Stimulated activated CD8-positive, alpha-beta memory T cell treated with anti-CD3 and anti-CD28 coated beads, Interleukin-7, amount 100 ng/mL, for 4 hours (primary cell): ENCODE measurements around the gene MTX3.

Experiments used
- DNase-seq, 2 donors: peaks; one replicate each; pipeline ENCODE4 v3.0.0-alpha.2; 2020; ENCODE audit warnings: low read depth in 2 of 2

MTX3 gene

DNA sequence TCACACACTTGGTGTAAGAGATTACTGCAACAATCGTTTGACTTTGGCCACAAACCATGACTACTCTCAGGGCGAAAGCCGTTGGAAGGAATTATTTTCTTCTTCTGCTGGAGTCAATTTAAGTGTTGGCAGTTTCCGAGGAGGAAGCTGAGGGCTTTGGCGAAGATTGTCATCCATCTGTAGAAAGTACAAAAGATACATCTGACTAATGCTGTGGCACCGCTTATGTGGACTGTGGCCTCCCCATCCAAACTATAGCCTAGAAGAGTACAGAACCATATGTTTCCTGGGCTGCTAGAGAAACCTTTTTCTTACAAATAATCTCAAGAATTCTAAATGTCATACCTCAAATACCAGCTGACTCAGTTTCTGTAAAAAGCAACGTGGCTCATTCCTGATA, 7.4 kb downstream of the MTX3 start:
- no peak for DNase-seq

DNA sequence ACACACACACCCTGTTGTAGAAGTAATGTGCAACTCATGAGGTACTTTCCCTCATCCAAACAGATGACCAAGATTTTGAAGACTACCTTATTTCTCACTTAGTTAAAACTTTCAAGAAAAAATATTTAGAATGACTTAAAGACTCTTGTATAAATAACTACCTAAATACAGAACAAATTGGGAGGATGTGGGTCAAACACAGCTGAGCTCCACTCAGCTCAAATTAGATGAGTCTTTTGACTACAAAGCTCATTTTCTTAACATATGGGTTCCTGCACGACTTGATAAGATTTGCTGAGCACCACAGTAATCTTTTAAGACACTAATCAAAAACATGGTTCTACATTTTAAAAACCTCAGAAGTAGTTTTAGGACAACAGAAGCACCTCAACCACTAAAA, 8.9 kb downstream of the MTX3 start:
- DNase-seq, result no peak

DNA sequence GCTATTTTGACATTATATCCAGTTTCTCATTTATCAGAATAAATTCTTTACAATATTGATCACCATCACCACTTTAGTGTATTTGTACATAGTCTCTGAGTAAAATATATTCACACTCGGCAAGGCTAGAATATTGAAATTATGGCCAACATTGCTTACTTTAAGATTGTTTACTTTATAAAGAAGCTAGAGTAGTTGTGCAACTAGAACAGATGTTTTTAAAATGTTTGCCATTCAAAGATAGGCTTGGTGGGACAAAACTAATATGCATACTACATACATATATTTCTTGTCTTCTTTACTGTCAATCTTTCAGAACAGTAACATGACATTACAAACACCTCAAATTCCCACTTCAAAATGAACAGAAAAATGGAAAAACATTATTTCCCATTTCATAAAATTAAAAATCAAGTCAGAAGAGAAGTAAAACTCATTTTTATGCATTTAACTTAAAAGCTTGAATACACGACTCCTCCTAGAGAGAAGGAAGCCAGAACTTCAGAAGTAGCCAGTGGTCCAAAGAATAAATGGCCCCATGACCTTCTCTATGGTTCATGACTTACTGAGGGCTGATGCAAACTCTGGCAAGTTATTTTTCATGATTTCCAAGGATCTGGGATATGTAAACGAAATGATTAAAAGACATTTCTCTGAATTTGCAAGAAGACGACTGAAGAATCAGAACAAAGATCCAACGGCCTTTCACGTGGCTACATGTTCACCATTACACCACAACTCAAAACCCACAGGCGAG, 14.1 kb downstream of the MTX3 start:
- DNase-seq, result no peak

DNA sequence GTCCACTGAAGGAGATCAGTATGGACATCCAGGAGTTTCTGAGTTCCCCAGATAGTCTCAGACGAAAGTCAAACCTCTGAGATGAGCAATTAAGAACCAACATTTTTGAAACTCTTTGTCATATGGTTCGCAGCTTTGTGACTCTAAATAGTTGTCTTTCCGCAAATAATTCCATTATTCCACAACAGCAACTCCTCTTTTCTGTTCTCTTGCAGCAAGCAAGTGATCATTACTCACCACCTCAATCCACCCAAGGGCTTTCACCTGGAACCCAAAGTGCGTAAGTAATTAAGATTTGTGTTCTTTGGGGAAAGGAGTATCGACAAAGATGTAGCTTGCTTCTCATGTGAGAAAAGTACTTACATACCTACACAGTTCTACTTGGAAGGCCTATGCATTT, 15.6 kb downstream of the MTX3 start:
- no peak for DNase-seq

DNA sequence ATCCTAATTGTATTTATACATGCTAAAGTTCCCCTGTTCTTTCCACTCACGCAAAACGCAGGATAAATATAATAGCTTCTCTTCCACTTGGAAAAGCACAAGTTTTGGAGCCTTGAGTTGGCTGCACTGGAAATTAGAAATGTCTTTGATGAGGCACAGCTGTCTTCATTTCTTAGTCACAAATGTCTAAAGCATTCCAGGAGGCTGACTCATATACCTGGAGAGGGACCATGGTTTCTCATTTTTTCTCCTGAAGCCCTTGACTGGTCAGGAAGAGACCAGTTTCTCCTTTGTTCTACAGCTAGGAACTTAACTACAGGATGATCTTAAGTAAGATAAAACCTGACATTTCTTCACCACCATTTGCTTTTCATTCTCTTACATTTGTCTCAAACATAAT, 16.2 kb downstream of the MTX3 start:
- no peak for DNase-seq

DNA sequence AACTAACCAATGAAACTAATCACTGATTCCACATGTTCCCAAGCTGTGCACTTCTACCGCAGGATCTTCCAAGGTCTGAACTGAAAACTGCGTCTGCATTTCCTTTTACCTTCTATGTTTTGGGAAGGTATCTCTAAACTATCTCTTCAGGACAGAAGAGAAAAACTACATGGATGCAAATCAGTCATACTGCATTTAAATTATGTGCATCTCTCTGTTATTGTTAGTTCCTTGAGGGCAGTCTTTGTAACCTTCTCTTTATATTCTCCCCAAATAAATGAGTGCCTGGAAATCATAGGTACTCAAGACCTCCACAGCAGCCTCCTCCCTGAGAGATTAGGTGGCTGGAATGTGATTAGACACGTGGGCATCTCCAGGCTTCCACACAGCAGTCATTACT, 17.1 kb downstream of the MTX3 start:
- no peak for DNase-seq

DNA sequence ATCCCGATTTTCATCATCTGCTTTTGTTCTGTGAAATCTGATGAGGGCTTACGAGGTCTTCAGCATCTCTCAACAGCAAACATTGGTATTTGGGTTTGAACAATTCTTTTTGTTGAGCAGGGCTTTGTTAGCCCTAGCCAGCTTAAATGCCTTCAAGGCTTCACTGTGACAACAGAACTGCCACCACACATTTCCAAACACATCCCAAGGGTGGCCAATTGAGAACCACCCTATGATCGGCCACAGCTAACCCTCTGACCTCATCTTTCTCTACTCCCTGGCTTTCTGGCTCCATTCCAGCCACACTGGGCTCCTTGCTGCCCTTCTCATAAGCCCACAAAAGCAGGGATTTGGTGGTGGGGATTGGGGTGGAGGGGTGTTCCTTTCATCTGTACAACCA, 17.6 kb downstream of the MTX3 start:
- no peak for DNase-seq

DNA sequence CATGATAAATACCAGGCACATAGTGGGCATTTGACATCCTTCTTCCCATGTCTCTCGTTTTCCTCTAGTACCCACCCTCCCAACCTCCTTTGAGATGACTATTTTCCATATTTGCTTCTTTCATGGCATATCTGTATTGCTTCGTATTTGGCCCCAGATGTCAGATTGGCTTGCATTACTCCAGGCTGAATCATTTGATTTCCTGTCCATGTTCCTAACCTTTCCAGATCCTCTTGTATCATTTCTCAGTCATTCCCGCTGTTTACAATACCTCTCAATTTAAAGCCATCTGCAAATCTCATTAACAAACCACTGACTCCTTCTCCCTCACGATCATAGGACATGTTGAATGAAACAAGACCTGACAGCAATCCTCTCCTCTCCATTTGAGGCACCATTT, 19.9 kb downstream of the MTX3 start:
- no peak for DNase-seq

DNA sequence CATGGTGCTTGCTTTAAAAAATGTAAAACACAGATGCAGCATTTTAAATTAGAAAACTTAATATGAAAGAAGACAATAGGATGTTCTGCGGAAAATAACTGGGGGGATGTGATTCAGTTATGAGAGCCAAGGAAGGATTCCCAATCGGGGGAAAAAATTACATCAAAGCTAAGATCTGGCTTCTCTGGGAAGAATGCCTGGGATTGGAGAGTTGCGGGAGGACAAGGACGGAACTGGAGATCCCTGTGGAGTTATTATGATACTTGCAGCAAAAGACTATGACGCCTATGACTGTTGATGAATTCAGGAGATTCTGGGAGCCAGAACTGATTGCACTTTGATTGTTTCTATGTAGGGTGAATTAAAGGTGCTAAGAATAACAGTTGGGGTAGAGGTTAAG, 24.6 kb downstream of the MTX3 start:
- DNase-seq, result no peak

DNA sequence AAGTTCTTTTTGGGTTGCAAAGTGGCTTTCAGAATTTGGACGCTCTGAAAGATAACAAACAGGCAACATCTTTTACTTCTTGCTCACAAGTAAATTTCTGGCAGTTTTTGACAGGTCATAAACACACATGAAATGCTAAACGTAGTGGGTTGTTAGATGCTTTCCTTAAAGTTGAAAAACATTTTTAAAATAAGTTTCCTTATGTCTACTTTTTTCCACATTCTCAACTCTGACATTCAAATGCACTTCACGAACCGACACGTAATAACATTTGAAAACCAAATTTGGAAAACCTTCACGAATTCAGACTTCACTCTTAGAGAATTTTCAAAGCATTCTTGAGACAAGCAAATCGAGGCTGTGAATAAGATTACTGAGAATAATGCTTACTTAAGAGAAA, 26.9 kb downstream of the MTX3 start:
- DNase-seq, result no peak

DNA sequence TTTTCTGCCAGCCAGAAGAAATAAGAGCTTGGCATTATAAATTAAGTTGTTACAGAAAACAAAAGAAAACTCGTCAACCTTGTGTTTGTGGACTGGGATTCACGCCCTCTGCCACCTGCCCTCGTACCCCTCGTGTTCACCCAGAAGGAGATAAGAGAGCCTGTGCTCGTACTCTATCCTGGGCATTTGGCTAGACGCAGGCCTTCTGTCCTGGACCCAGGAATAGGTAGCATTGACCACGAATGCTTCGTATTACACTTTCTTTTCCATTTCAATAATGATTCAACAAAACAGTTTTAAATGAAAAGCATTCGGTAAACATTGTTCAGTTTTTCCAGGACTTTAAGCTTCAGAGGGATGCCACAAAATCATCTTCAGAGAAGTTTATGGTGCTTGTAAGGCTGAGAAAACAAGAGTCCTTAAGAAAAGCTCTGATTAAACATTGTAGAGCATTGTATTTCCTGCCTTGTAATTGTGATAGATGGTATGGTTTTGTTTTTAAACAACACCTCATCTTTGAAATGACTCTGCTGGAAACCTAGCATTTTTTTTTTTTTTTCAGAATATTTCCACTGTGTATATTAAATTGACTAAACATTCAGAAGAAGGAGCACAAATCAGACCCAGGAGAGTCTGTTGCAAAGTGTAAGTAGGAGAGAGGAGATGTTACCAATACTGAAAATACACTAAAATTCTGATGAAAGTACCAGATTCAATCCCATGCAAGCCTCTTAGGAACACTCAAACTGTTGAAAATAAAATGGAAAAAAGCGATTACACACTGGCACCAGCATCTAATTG, 27.6 kb downstream of the MTX3 start:
- no peak for DNase-seq

DNA sequence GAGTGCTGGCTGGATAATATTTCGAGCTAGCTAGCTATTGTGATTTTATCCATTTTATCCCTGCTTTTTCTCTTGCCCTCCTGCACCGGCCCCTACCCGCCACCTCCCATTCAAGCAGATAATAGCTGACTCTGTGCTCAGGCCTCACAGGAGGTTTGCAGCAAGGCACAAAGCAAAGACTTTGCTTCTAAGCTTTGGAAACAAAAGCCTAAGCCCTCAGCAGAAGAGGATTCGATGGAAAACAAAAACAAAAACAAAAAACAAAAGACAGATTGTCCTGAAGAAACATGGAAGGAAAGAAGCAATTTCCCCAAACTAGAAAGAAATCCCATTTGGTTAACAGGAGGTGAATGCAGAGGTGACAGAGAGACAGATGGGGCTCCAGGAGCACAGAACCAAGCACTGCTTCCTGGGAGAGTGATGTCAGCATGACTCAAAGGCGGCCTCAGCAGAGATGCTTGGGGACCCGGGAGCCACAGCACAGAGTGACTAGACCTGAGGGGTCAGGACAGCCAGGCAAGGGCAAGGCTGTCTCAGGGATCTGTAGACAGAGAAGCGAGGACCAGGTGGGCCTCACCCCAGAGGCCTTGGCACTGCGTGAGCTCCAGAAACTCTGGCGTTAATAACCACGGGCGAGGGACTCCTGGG, 28.4 kb downstream of the MTX3 start:
- DNase-seq, result no peak

DNA sequence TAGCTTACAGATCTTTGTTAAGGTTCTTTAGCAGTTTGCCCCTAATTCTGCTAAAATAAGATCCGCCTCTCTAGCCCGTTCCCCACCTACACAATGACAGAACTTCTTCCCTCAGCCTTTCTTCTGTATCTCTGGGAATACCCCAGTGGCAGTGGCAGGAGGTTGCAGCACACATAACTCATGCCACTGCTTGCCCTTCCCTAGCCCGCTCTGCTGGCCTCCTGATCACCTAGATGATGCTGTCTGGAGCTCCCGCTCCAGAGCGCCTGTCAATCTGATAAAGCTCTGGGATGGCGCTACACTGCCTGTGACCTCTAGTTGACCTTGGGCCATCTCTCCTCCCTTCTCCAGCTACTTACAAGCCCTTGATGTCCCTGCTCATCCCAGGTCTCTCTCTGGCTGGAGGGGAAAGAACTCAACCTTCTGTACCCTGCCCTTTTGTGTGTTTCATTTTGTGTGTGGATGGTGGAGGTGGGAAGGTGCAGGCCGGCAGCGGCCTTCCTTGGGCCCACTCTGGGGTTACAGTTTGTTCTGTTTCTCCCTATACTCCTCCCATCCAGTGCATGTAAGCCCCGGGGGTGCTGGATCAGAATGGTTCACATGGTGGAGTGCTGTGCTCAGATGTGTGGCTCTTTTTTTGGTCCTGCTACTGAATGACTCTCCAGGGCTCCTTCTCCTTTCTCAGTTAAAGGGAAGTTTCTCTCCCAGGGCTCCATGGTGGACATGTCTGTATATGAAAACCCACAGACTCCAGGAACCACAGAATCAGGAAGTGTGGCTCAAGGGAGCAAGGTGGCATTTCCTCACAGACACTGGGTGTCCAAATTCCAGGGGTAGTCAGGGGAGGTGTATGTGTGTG, 29.1 kb downstream of the MTX3 start:
- no peak for DNase-seq

DNA sequence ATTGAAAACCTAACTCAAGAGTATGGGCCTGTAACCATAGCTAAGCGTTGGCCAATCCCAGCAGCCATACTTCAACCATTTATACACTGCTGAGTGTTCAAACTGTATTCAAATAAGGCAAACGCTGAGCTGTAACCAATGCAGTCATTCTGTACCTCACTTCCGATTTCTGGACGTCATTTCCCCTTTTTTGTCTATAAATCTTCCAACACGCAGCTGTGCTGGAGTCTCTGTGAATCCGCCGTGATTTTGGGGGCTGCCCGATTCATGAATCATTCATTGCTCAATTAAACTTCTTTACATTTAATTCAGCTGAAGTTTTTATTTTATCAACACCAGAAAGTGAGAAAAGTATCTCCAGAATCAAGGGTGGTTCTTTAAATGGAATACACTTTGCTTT, 31.7 kb downstream of the MTX3 start:
- no peak for DNase-seq

DNA sequence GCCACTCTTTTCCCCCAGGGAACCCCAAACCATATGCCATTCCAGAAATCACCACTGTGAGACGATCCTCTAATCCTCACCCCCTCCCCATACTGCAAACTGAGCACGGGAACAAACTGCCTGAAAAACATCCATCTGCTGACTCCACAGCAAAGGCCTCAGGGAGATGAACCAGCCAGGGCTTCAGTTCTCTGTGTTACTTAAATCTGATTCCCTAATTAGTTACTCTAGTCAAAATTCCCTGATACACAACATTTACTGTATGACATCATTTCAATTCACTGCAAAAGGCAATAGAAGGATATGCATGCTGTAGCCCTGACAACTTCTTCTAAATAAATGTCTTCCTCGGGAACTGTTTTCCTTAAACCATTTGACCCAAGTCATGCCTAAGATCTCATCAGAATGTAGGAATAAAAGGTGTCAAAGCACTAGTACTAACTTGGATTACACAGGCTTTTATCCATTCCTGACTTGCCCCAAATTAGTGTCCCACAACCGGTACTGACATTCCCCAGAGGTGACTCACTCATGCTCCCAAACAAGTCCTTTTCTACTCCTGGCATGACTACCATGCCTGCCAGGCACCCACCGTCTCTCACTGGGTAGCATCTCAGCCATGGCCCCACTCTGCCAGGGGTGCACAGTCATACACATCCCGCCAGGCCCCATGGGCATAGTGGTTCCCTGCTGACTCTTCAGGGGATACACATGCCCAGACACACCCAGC, 35.0 kb downstream of the MTX3 start:
- no peak for DNase-seq

DNA sequence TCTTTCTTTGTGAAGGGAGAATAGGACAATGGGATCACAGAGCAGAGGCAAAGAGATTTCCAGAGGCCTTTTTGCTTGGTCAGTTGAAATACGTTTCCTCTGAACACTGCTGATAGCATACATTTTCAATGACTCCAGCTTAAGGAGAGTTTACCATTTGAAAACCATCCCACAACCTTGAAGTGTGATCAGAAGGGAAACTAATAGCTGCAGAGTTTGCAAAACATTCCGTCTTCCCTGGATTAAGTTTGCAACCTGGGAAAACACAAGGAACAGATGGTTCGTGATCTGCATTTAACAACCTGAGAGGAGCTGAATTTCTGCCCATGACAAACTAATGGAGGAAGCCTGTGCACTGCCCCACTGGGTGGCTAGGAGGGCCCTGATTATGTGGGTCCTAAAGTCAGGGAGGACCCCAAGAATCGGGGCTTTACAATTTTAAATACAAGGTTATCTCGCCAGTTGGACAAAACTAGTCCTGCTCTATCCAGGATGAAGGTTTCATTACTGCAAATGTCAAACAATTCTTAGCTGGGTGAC, 35.6 kb downstream of the MTX3 start:
- no peak for DNase-seq

DNA sequence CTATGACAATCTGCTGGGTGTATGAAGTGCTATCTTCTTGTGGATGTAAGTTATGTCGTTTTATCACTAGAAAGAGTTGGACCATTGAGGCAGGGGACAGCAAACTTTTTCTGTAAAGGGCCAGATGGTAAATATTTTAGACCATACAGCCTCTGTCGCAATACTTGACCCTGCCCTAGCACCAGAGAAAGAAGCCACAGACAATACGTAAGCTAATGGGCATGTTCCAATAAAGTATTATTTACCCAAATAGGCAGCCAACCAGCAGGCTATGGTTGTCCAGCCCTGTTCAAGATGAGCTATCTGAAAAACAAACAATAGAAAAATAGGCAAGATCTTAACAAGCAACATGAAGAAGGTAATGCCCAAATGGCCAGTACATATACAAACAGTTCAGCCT, 36.4 kb downstream of the MTX3 start:
- no peak for DNase-seq

DNA sequence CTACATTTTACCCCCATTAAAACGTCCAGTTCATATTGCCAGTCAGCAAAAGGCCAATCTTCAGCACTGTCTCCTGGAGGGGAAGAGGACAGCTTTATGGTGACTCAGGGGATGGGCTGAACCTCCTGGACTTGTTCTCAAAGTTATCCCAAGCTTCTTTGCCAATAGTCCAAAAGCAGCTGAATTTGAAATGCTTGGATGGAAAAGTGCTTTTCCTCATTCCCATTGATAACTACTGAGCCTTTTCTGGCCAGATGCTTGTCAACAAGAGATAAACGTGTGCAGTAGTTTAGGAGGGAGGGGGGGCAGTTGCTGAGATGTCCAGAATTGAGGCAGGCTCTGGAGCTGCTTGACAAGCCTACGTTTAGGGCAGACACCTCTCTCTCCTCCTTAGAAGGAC, 43.5 kb downstream of the MTX3 start:
- DNase-seq, result no peak

DNA sequence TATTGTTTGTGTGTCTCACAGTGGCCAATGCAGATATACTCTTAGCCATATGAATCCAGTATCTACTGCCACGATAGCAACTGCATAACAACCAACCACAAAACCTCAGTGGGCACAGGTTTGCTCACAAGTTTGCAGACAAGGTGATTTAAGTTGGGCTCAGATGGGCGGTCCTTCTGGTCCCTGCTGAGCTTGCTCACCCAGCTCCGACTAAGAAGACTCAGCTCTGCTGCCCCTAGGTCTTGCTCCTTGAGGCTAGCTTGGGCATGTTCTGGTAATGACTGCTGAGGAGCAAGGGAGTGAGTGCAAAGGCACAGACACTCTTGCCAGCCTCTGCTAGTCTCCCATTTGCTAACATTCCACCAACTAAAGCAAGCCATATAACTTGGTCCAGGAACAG, 52.6 kb downstream of the MTX3 start:
- DNase-seq, result no peak

DNA sequence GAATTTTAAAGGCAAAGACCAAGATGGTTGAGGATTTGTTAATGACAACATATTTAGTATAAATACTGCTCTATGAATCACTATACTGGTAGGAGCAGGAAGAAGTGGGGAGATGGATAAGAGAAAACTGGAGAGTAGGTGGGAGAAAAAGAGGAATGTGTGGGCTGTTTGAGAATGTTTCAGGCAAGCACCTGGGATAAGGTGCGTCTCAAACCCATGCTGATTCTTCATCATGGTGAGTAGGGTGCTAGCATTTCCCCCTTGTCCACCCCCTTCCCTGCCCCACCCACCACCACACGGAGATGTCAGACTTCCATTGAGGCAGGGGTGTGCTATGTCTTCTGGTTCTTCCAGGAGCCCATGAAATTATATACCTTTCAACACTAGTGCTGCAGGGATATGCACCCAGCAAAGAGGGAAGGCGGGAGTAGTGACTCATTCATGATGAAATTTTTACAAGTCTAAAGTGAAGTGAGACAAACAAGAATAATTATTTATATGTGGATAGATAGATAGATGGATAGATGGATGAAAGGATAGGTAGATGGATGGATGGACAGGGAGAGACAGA, 54.3 kb downstream of the MTX3 start:
- no peak for DNase-seq
